ENCODE results near the gene ASTN2. TPM values are rescaled to one million over a fixed set of nuclear protein-coding genes. Genes with fewer than 3 reads are reported as not detected.
A peak's percentile ranks its signal among the peaks of the same experiment; 100 is the strongest.

Gene ASTN2
- total and polyA plus RNA-seq, 2 experiments from 2014 or later: 5.8 to 7.5 TPM

- Histone ChIP-seq H3K27ac (no peak overlapping the region), H3F3A (ENCODE audit: insufficient read depth) (no peaks in the 10 kb centered on the region), H3K36me3 (ENCODE audit: low read depth) (no peaks in the 10 kb centered on the region), H4K20me1 (ENCODE audit: insufficient read depth) (no peaks in the 10 kb centered on the region), H3K9ac (no peak overlapping the region), H3K4me1 (ENCODE audit: insufficient read depth) (no peaks in the 10 kb centered on the region), H3K9me3 (ENCODE audit: low read depth) (no peaks in the 10 kb centered on the region), H3K4me2 (ENCODE audit: unreplicated experiment) (no peak overlapping the region), H3K9me2 (ENCODE audit: insufficient read depth) (no peaks in the 10 kb centered on the region), H3K27me3 (replicated peaks; ENCODE audit: insufficient read depth) (no peaks in the 10 kb centered on the region; the same call in 1 of the 2 replicates), H3K4me3 (no peak overlapping the region), H3K79me2 (ENCODE audit: insufficient read depth) (no peaks in the 10 kb centered on the region), H2AFZ (no peak overlapping the region)
- 58 to 71% methylated on average over 3 of the region's 3 CpGs for WGBS, 2 experiments (ENCODE audit: low coverage in 1 of 2, low lambda C conversion rate in 2 of 2, missing lambda C conversion rate in 2 of 2)
- no peak for TF ChIP-seq EZH2 (IDR thresholded peaks at IDR 0.05; ENCODE audit: insufficient read depth, poor library complexity, severe bottlenecking)
- TF ChIP-seq EZH2phosphoT487 (IDR thresholded peaks at IDR 0.05; ENCODE audit: insufficient read depth, low read depth): no peak
- in situ Hi-C loops (cut with MboI): no loop called here
- DNase-seq: no peak
These were observed 546.7 kb downstream of the ASTN2 start for GRCh38 chr9:116868201-116868600.

- no peaks in the 10 kb centered on the region; the same call in 1 of the 2 replicates for H3K27me3 ChIP-seq (replicated peaks; ENCODE audit: insufficient read depth)
- no peaks in the 10 kb centered on the region for H4K20me1 ChIP-seq (ENCODE audit: insufficient read depth)
- H3F3A ChIP-seq (ENCODE audit: insufficient read depth): no peaks in the 10 kb centered on the region
- no peak for TF ChIP-seq EZH2phosphoT487 (IDR thresholded peaks at IDR 0.05; ENCODE audit: insufficient read depth, low read depth)
- no peak for TF ChIP-seq EZH2 (IDR thresholded peaks at IDR 0.05; ENCODE audit: insufficient read depth, poor library complexity, severe bottlenecking)
- H3K9ac ChIP-seq: no peak overlapping the region
- no peak overlapping the region for H3K4me2 ChIP-seq (ENCODE audit: unreplicated experiment)
- no peaks in the 10 kb centered on the region for H3K9me3 ChIP-seq (ENCODE audit: low read depth)
- in situ Hi-C loops (cut with MboI): no loop called here
- DNase-seq: no peak
- no peaks in the 10 kb centered on the region for H3K9me2 ChIP-seq (ENCODE audit: insufficient read depth)
- H3K79me2 ChIP-seq (ENCODE audit: insufficient read depth): no peaks in the 10 kb centered on the region
- no peaks in the 10 kb centered on the region for H3K36me3 ChIP-seq (ENCODE audit: low read depth)
- no peak overlapping the region for H3K27ac ChIP-seq
- H3K4me1 ChIP-seq (ENCODE audit: insufficient read depth): no peaks in the 10 kb centered on the region
- no peak overlapping the region for H3K4me3 ChIP-seq
- no peak overlapping the region for H2AFZ ChIP-seq
These were observed 553.5 kb downstream of the ASTN2 start for GRCh38 chr9:116861321-116861720.

- TF ChIP-seq EZH2 (IDR thresholded peaks at IDR 0.05; ENCODE audit: insufficient read depth, poor library complexity, severe bottlenecking): no peak
- Histone ChIP-seq H3K27me3 (replicated peaks; ENCODE audit: insufficient read depth) (no peaks in the 10 kb centered on the region; the same call in 1 of the 2 replicates), H3K27ac (no peak overlapping the region), H3F3A (ENCODE audit: insufficient read depth) (no peaks in the 10 kb centered on the region), H3K9me2 (ENCODE audit: insufficient read depth) (no peaks in the 10 kb centered on the region), H3K9ac (no peak overlapping the region), H3K4me3 (no peak overlapping the region), H3K4me2 (ENCODE audit: unreplicated experiment) (no peak overlapping the region), H3K79me2 (ENCODE audit: insufficient read depth) (no peaks in the 10 kb centered on the region), H3K4me1 (ENCODE audit: insufficient read depth) (no peaks in the 10 kb centered on the region), H2AFZ (no peak overlapping the region), H4K20me1 (ENCODE audit: insufficient read depth) (no peaks in the 10 kb centered on the region), H3K9me3 (ENCODE audit: low read depth) (no peaks in the 10 kb centered on the region), H3K36me3 (ENCODE audit: low read depth) (no peaks in the 10 kb centered on the region)
- DNase-seq: peak; percentile 79
- in situ Hi-C loops (cut with MboI): no loop called here
- 24% methylated on average over 3 of the region's 3 CpGs for WGBS, 2 experiments (ENCODE audit: low coverage in 1 of 2, low lambda C conversion rate in 2 of 2, missing lambda C conversion rate in 2 of 2)
These were observed 554.2 kb downstream of the ASTN2 start for GRCh38 chr9:116860509-116861120.

GRCh38 chr9:116859763-116860162 is 555.1 kb downstream of the ASTN2 start:
- H3K27me3 ChIP-seq (replicated peaks; ENCODE audit: insufficient read depth): no peaks in the 10 kb centered on the region; the same call in 1 of the 2 replicates
- TF ChIP-seq EZH2 (IDR thresholded peaks at IDR 0.05; ENCODE audit: insufficient read depth, poor library complexity, severe bottlenecking): no peak
- no peak for TF ChIP-seq EZH2phosphoT487 (IDR thresholded peaks at IDR 0.05; ENCODE audit: insufficient read depth, low read depth)
- H3K4me2 ChIP-seq (ENCODE audit: unreplicated experiment): no peak overlapping the region
- 66 to 80% methylated on average over 2 of the region's 2 CpGs for WGBS, 2 experiments (ENCODE audit: low coverage in 1 of 2, low lambda C conversion rate in 2 of 2, missing lambda C conversion rate in 2 of 2)
- H4K20me1 ChIP-seq (ENCODE audit: insufficient read depth): no peaks in the 10 kb centered on the region
- in situ Hi-C loops (cut with MboI): no loop called here
- H2AFZ ChIP-seq: no peak overlapping the region
- no peaks in the 10 kb centered on the region for H3K79me2 ChIP-seq (ENCODE audit: insufficient read depth)
- no peaks in the 10 kb centered on the region for H3K36me3 ChIP-seq (ENCODE audit: low read depth)
- no peak overlapping the region for H3K9ac ChIP-seq
- no peak overlapping the region for H3K4me3 ChIP-seq
- H3K27ac ChIP-seq: no peak overlapping the region
- no peaks in the 10 kb centered on the region for H3F3A ChIP-seq (ENCODE audit: insufficient read depth)
- H3K4me1 ChIP-seq (ENCODE audit: insufficient read depth): no peaks in the 10 kb centered on the region
- no peaks in the 10 kb centered on the region for H3K9me3 ChIP-seq (ENCODE audit: low read depth)
- no peak for DNase-seq
- H3K9me2 ChIP-seq (ENCODE audit: insufficient read depth): no peaks in the 10 kb centered on the region

- Histone ChIP-seq H3K9me3 (ENCODE audit: low read depth) (no peaks in the 10 kb centered on the region), H4K20me1 (ENCODE audit: insufficient read depth) (no peaks in the 10 kb centered on the region), H3K9ac (no peak overlapping the region), H2AFZ (no peak overlapping the region), H3K9me2 (ENCODE audit: insufficient read depth) (no peaks in the 10 kb centered on the region), H3F3A (ENCODE audit: insufficient read depth) (no peaks in the 10 kb centered on the region), H3K4me2 (ENCODE audit: unreplicated experiment) (no peak overlapping the region), H3K4me3 (no peak overlapping the region), H3K79me2 (ENCODE audit: insufficient read depth) (no peaks in the 10 kb centered on the region), H3K4me1 (ENCODE audit: insufficient read depth) (no peaks in the 10 kb centered on the region), H3K36me3 (ENCODE audit: low read depth) (no peaks in the 10 kb centered on the region), H3K27ac (no peak overlapping the region), H3K27me3 (replicated peaks; ENCODE audit: insufficient read depth) (no peaks in the 10 kb centered on the region; the same call in 1 of the 2 replicates)
- in situ Hi-C loops (cut with MboI): no loop called here
- 40 to 51% methylated on average over 2 of the region's 2 CpGs for WGBS, 2 experiments (ENCODE audit: low coverage in 1 of 2, low lambda C conversion rate in 2 of 2, missing lambda C conversion rate in 2 of 2)
- DNase-seq: no peak
- TF ChIP-seq EZH2phosphoT487 (IDR thresholded peaks at IDR 0.05; ENCODE audit: insufficient read depth, low read depth) (no peak), EZH2 (IDR thresholded peaks at IDR 0.05; ENCODE audit: insufficient read depth, poor library complexity, severe bottlenecking) (no peak)
These were observed 557.5 kb downstream of the ASTN2 start for GRCh38 chr9:116857321-116857720.

Data from GM23248 (cell line).